ENCODE data around the gene TCF12.

Gene TCF12

GRCh38 chr15:57282686-57283085 is 364.2 kb downstream of the TCF12 start:
- H3K4me3 ChIP-seq (ENCODE audit: low read length), result no peak overlapping the region
- DNase-seq (ENCODE audit: low read depth), result no peak
- TF ChIP-seq CTCF (conservative IDR thresholded peaks at IDR 0.05; ENCODE audit: low read length), result no peak

GRCh38 chr15:57283774-57284503 is 365.5 kb downstream of the TCF12 start:
- DNase-seq (ENCODE audit: low read depth), result peak; percentile 42
- TF ChIP-seq CTCF (conservative IDR thresholded peaks at IDR 0.05; ENCODE audit: low read length), result no peak
- H3K4me3 ChIP-seq (ENCODE audit: low read length), result no peak overlapping the region

- TF ChIP-seq CTCF (conservative IDR thresholded peaks at IDR 0.05; ENCODE audit: low read length), result no peak
- no peak for DNase-seq (ENCODE audit: low read depth)
Observed at GRCh38 chr15:57284535-57284934, 366.1 kb downstream of the TCF12 start.

GRCh38 chr15:57285386-57285785 is 366.9 kb downstream of the TCF12 start:
- H3K4me3 ChIP-seq (ENCODE audit: low read length), result no peak overlapping the region
- TF ChIP-seq CTCF (conservative IDR thresholded peaks at IDR 0.05; ENCODE audit: low read length), result no peak
- no peak for DNase-seq (ENCODE audit: low read depth)

More at GRCh38 chr15:57284535-57284934, 366.1 kb downstream of the TCF12 start:
- no peak overlapping the region for H3K4me3 ChIP-seq (ENCODE audit: low read length)

- no peak for TF ChIP-seq CTCF (conservative IDR thresholded peaks at IDR 0.05; ENCODE audit: low read length)
- DNase-seq (ENCODE audit: low read depth), result no peak
- no peak overlapping the region for H3K4me3 ChIP-seq (ENCODE audit: low read length)
Observed at GRCh38 chr15:57286446-57287122, 368.1 kb downstream of the TCF12 start.

- H3K4me3 ChIP-seq (ENCODE audit: low read length), result no peak overlapping the region
- no peak for TF ChIP-seq CTCF (conservative IDR thresholded peaks at IDR 0.05; ENCODE audit: low read length)
- DNase-seq (ENCODE audit: low read depth), result no peak
Observed at GRCh38 chr15:57287123-57287521, 368.7 kb downstream of the TCF12 start.
